SK-N-MC (cell line): ENCODE measurements around the gene EAF2.

Source experiments
- DNase-seq: peaks from one replicate; pipeline ENCODE4 v3.0.0-alpha.2; 2011; ENCODE audit warnings: low read depth, low spot score
- H3K27ac ChIP-seq: fragments of 200-600 bp; sonication (generic); 2 replicates; pipeline ENCODE4 v1.5.1; 2016; ENCODE audit warnings: mixed run types
- H3K36me3 ChIP-seq: fragments of 200-600 bp; sonication (generic); 2 replicates; pipeline ENCODE4 v1.6.1; 2017; ENCODE audit warnings: antibody characterized with exemption, low read length, mixed read lengths; ENCODE audit not compliant: insufficient read depth
- H3K4me3 ChIP-seq: fragments of 200-600 bp; sonication (generic); 2 replicates; pipeline ENCODE4 v1.5.1; 2016
- H3K9ac ChIP-seq: fragments of 200-600 bp; sonication (generic); 2 replicates; pipeline ENCODE4 v1.8.0; 2017; ENCODE audit warnings: mixed run types, mixed read lengths; ENCODE audit not compliant: insufficient read length
- H3K9me3 ChIP-seq: fragments of 200-600 bp; sonication (generic); 2 replicates; pipeline ENCODE4 v1.6.1; 2017; ENCODE audit warnings: low read depth, mild to moderate bottlenecking, antibody characterized with exemption, low read length, moderate library complexity, mixed read lengths
- EZH2 ChIP-seq: fragments of 200-600 bp; sonication (generic); IDR thresholded peaks from one replicate; pipeline ENCODE4 v1.6.1; 2017; ENCODE audit warnings: antibody characterized with exemption
- FOXP2 ChIP-seq: optimal IDR thresholded peaks from 2 replicates; pipeline ENCODE3; 2011; ENCODE audit warnings: mild to moderate bottlenecking, moderate library complexity; ENCODE audit not compliant: insufficient read depth; ENCODE audit errors: extremely low read length, control extremely low read depth
- POLR2AphosphoS5 ChIP-seq: IDR thresholded peaks from 2 replicates; pipeline ENCODE4 v1.6.1; 2012; ENCODE audit warnings: mild to moderate bottlenecking, low read depth, low read length, borderline replicate concordance

EAF2 gene

DNA sequence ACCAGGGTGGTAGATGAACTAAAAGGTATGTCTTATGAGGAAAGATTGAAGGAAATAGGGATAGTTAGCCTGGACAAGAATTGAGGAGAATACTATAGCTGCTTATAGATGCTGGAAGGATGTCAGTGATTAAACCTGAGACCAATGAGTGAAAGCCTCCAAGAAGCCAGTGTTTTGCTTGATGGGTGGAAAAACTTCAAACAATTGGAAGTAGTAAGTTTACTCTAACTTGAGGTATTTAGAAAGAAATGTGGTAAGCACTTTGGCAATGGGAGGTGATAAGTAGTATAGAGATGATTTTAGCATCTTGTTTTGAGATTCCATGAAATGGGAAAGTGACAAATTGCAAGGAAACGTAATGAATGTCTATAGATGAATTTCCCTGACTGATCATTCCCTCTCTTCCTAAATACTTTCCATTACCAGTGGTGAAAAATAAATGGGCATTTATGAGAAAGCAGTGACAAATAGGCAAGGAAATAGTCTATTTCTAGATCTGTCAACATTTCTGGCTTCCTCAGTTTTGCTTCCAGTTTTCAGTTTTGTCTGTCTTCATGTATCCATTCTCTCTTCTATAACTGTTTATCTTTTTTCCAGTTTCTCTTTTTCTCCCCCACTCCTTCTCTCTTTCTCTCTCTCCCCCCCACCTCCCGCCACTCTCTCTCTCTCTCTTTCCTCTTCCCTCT, 78.4 kb downstream of the EAF2 start:
- H3K9me3 ChIP-seq: no peaks in the 10 kb centered on the region
- H3K4me3 ChIP-seq: no peak overlapping the region
- H3K27ac ChIP-seq: no peak overlapping the region
- DNase-seq: no peak
- TF ChIP-seq FOXP2: no peak
- TF ChIP-seq POLR2AphosphoS5: no peak
- TF ChIP-seq EZH2: no peak
- no peaks in the 10 kb centered on the region for H3K36me3 ChIP-seq
- no peak overlapping the region for H3K9ac ChIP-seq

DNA sequence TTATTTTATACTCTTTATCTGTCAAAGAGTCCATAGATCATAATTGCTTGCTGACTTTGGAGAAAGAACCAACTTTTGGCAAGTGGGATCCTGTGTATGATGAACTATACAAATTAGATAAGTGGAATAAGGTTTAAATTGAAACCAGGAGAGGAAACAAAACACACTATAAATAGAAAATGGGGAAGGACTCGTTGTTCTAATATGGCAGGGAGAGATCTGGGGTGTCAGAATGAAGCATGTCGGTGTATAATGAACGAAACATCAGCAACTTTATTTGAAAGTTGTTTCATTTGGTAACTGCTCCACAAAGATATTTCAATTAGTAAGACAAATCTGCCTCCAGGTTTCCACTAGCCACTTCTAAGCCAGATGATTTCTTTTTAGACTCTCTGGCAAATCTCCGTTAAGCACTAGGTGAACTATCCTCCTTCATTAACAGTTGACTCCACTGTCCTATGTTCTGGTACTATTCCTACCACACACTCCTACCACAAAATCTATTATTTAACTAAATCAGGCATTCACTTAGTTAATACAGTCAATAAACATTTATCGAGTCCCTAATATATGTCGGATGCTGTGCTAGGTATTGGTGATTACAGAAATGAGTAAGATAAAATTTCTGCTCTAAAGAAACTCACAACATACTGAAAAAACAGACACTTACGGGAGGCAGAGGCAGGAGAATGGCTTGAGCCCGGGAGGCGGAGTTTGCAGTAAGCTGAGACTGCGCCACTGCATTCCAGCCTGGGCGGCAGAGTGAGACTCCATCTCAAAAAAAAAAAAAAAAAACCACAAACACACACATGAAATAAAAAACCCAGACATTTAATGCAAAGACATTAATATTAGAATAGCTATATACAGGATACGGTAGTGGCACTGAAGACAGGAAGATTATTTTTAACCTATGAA, 79.3 kb downstream of the EAF2 start:
- no peaks in the 10 kb centered on the region for H3K36me3 ChIP-seq
- no peaks in the 10 kb centered on the region for H3K9me3 ChIP-seq
- H3K9ac ChIP-seq: no peak overlapping the region
- no peak for DNase-seq
- H3K27ac ChIP-seq: no peak overlapping the region
- H3K4me3 ChIP-seq: no peak overlapping the region
- no peak for TF ChIP-seq EZH2
- TF ChIP-seq FOXP2: no peak
- no peak for TF ChIP-seq POLR2AphosphoS5

GRCh38 chr3:121916189-121916588, 81.2 kb downstream of the EAF2 start:
- Histone ChIP-seq H3K9ac (no peak overlapping the region), H3K27ac (no peak overlapping the region), H3K9me3 (no peaks in the 10 kb centered on the region), H3K36me3 (no peaks in the 10 kb centered on the region), H3K4me3 (no peak overlapping the region)
- no peak for DNase-seq
- no peak for TF ChIP-seq EZH2
- no peak for TF ChIP-seq POLR2AphosphoS5
- no peak for TF ChIP-seq FOXP2

GRCh38 chr3:121918779-121919483, 83.9 kb downstream of the EAF2 start:
- no peak overlapping the region for H3K4me3 ChIP-seq
- DNase-seq: no peak
- no peaks in the 10 kb centered on the region for H3K36me3 ChIP-seq

DNA sequence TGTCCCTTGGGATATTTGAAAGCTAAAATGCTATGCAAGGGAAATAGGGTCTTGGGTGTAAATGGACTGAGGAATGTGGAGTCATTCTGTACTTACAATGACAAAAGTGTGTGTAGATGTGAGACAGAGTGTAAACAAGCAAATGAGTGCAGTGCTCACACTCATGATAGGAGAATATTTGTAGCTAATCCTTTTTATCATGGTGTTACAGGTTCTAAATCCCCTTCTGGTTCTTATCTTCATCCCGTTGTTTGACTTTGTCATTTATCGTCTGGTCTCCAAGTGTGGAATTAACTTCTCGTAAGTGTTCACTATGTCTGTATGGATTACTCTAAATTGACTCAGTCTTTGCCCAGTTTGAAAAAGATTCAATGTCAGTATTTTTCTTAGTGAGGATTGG, 89.7 kb downstream of the EAF2 start:
- no peak for TF ChIP-seq EZH2
- TF ChIP-seq POLR2AphosphoS5: no peak
- no peak for TF ChIP-seq FOXP2
- Histone ChIP-seq H3K4me3 (no peak overlapping the region), H3K9me3 (no peaks in the 10 kb centered on the region), H3K9ac (no peak overlapping the region), H3K27ac (no peak overlapping the region), H3K36me3 (no peaks in the 10 kb centered on the region)
- DNase-seq: no peak

More at GRCh38 chr3:121918779-121919483, 83.9 kb downstream of the EAF2 start:
- Histone ChIP-seq H3K27ac (no peak overlapping the region), H3K9me3 (no peaks in the 10 kb centered on the region), H3K9ac (no peak overlapping the region)
- no peak for TF ChIP-seq POLR2AphosphoS5
- no peak for TF ChIP-seq FOXP2
- no peak for TF ChIP-seq EZH2

DNA sequence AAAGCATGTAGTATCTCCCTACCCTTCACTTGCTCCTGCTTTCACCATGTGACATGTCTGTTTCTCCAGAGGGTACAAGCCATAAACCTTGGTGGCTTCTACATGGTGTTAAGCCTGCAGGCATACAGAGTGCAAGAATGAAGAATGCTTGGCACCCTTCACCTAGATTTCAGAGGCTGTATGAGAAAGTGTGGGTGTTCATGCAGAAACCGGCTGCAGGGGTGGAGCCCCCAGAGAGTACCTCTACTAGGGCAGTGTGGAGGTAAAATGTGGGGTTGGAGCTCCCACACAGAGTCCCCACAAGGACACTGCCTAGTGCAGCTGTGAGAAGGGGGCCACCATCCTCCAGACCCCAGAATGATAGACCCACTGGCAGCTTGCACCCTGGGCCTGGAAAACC, 91.4 kb downstream of the EAF2 start:
- Histone ChIP-seq H3K9me3 (no peaks in the 10 kb centered on the region), H3K27ac (no peak overlapping the region), H3K4me3 (no peak overlapping the region), H3K9ac (no peak overlapping the region), H3K36me3 (no peaks in the 10 kb centered on the region)
- DNase-seq: no peak
- TF ChIP-seq FOXP2: no peak
